T-helper 1 cell (primary cell): ENCODE results near the gene MATN1.
"Not testable (repeated sequence)": the region's sequence is repeated elsewhere in the genome, so short reads cannot be mapped to it uniquely, and the experiment has no call there.

Experiments used
- DNase-seq, 5 donors: peaks; one replicate each; pipeline ENCODE4 v3.0.0-alpha.2; 2012 to 2020
- total RNA-seq, 4 donors: gene quantifications; one replicate each; lab custom pipeline; 2026; lab: John Stamatoyannopoulos, UW

Gene MATN1, protein sequence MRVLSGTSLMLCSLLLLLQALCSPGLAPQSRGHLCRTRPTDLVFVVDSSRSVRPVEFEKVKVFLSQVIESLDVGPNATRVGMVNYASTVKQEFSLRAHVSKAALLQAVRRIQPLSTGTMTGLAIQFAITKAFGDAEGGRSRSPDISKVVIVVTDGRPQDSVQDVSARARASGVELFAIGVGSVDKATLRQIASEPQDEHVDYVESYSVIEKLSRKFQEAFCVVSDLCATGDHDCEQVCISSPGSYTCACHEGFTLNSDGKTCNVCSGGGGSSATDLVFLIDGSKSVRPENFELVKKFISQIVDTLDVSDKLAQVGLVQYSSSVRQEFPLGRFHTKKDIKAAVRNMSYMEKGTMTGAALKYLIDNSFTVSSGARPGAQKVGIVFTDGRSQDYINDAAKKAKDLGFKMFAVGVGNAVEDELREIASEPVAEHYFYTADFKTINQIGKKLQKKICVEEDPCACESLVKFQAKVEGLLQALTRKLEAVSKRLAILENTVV
- 2.2 to 5.9 (median 3.7) reads per million in 4 donors for total RNA-seq

DNA sequence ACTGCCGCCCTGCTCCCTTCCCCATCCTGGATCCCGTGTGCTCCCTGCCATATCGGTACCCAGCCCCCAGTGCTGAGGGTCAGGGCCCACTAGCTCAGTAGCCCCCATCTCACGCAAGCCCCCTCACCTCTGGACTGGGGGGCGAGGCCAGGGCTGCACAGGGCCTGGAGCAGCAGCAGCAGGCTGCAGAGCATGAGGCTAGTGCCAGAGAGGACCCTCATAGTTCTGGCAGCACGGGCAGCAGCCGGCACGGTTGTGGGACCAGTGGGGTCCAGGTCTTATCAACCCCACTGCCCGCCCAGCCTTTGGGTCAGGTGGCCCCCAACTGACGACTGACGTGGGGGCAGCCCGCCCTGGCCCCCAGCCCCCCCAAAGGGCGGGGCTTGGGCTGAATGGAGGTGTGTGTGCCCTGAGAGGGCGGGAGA is at the start of gene MATN1:
MATN1 (minus strand) TSS at position 255 of the 425 bp plus-strand sequence; CDS start at position 221, 34 bp downstream.
- DNase-seq, result no peak

GRCh38 chr1:30771005-30771404 is 47.6 kb upstream of the MATN1 start:
- DNase-seq, result no peak

DNA sequence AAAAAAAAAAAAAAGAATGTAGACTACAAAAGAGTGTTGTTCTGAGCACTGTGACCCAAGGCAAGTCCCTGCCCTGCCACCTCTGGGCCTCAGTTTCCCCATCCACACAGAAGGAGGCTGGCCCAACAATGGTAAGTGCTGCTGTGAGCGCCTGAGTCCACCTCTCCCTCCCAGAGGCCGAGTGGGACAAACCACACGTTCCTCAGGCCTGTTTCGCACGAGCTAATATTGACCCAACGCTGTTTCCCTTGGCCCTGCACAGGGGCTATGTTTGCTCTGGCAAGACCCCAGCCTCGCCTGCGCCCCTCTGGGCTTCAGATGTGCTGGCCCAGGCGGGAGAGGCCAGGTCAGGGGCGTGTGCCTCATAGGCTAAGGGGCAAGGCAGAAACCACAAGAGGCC is 46.8 kb upstream of the MATN1 start:
- no peak for DNase-seq

DNA sequence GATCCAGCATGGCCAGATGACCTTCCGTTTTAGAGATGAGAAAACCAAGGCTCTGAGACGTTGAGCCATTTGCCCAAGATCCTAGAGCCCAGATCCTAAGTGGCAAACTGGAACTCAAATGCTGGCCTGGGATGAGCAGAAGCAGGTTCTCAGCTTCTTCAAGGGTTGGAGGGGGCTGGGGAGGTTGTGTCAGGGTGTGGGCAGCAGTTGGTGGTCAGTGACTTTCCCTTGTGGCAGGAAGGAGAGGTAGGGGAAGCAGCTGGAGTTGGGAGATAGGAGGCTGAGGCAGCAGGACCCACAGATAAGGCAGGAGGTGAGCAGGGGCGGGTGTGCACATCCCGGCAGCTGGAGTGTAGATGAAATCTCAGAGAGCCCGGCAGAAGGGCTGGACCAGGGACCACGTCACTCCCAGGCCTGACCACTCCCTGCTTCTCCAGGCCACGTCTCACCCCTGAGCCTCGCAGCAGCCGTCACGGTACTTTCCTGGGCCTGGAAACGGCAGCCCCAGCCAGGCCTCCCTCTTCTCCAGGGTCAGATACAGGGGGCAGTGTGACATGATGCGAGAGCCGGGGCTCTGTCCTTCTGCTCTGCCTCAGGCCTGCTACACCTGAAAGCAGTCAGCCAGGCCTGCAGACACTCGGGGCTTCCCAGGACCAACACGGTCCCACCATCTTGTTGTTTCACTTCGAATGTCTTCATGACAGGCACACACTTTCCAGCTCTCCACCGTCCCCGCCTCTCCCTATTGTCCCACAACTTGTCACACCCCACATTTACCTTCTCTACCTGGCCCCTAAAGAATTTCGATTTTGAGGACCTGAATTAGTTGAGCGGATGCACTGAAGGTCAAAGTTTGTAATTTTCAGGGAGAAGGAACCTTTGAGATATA is 45.7 kb upstream of the MATN1 start:
- DNase-seq, result no peak

- no peak for DNase-seq
Measured at GRCh38 chr1:30768159-30768829, 44.9 kb upstream of the MATN1 start.

DNA sequence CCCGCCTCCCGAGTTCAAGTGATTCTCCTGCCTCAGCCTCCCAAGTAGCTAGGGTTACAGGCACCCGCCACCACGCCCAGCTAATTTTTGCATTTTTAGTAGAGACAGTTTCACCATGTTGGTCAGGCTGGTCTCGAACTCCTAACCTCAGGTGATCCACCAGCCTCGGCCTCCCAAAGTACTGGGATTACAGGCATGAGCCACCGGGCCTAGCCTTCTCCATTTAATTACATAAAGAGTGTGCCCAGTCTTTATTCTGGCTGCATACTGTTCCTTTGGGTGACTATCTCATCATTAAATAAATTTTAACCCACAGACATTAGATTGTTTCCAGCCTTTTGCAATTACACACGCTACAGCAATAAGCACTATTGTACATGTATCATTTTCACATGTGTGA is 43.6 kb upstream of the MATN1 start:
- not testable (repeated sequence) for DNase-seq

DNA sequence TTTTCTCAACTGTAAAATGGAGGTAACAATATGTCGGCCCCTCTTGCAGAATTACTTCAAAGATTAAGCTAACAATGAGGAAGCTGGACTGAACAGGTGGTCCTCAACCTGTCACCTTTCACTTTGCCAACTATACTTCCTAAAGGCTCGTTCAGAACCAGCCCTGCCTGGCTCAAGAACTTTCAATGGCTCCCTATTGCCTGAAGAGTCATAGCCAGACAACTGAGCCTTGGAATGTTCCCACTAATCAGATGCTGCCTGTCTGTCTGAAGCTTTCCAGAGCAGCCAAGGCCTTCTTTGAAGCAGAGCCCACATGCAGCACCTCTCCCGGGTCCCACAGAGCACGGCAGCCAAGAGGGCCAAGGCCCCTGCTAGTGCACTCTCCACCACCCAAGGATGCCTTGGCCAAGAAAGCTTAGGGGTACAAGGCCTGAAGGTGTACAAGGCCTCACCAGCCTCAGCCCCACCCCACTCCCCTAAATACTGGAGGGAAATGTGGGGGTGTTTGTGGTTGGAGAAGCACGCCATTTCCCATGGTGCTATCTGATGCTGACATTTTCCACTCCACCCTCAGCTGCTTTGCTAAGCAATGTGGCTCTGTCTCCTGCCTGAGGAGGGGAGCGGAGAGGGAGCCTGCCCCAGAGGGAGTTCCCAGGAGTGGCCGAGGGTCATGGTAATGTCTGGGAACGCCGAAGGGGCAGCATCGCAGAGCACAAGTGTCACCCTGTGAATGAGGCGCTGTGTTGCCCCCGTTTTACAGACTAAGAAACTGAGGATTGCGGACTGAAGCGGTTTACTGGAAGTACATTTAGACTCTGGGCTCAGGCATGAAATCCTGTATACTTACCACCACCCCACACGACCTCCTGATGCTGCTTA is 42.4 kb upstream of the MATN1 start:
- no peak for DNase-seq

GRCh38 chr1:30764939-30765555 is 41.7 kb upstream of the MATN1 start:
- no peak for DNase-seq

GRCh38 chr1:30764396-30764795 is 41.0 kb upstream of the MATN1 start:
- DNase-seq, result no peak

DNA sequence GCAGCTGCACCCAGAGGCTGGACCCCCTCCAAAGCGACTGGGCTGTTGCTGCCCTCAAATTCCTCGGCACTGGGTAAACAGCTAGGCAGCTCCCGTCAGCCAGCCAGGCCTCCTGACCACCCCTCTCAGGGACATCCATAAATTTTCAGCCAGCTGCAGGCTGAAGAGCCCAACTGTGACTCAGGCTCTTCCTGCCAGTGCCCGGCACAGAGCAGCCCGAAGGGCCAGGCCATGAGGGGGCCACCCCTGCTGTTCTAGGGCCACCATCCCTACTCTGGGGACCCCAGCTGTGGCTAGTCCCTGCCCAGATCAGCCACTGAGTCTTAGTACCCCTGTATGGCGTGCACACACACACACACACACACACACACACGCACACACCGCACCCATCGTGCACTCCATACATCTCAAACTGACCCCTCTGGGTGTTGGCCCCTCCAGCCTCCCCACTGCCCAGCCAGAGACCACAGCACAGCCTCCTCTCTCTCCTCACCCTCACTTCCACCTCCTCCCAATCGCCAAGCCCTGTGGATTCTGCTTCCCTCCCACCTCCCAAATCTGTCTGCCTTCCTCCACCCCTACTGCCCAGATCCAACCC is 40.4 kb upstream of the MATN1 start:
- no peak for DNase-seq

GRCh38 chr1:30762930-30763650 is 39.7 kb upstream of the MATN1 start:
- DNase-seq, result no peak

GRCh38 chr1:30762152-30762929 is 39.0 kb upstream of the MATN1 start:
- DNase-seq, result no peak

- DNase-seq, result no peak
Measured at GRCh38 chr1:30761381-30762151, 38.2 kb upstream of the MATN1 start.

DNA sequence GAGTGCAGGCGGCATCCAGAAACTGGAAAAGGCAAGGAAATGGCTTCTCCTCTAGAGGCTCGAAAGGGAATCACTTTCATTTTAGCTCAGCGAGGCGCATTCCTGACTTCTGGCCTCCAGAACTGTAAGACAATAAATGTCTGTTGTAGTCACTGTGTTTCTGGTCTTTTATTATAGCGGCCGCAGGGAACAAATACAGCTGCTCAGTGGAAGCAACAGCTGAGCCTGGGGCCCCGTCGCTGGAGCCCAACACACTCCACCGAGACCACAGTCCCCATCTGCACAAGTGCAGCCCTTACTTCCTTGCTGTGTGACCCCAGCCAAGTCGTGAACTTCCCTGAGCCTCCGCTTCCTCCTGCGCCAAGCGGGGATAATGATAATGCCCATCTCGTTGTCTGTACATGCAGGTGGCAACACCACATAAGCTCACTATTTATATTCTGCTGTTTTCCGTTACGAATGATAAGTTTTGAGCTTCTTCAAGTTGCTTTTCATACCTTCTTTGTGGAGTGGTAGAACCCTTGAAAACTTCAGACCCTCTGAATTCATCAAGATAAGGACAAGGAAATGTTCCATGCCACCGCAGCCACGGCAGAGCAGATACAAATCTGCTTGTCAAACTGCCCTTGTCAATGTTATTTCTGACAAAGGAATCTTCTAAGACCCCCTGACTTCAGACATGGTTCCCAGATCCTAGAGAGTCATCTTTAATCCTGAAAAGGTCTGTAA is 37.4 kb upstream of the MATN1 start:
- no peak for DNase-seq

DNA sequence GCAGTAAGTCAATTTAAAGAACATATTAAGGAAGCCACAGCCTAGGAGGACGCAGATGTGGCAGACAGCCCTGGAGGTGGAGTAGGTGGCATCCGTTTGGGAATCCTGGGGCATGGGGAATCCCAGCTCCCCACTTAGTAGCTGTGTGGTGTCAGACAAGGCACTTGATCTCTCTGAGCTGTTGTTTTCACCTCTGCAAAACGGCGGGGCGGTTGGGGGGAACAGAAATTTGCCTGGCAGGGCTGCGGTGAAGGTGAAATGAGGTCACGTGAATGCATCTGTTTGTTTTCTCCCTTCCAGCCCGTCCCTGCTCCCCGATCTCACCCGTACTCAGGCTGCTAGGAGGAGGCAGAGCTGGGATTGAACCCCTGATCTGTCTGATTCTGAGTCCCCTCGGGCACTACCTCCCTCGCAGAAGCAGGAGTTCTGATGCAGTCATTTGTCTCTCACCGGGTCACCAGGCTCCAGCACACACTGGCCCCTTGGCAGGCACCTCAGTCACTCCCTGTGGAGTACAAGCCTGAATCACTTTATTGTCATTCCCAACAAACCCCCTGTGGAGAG is 36.4 kb upstream of the MATN1 start:
- DNase-seq, result peak; percentile 32 to 66 (median 59)

DNA sequence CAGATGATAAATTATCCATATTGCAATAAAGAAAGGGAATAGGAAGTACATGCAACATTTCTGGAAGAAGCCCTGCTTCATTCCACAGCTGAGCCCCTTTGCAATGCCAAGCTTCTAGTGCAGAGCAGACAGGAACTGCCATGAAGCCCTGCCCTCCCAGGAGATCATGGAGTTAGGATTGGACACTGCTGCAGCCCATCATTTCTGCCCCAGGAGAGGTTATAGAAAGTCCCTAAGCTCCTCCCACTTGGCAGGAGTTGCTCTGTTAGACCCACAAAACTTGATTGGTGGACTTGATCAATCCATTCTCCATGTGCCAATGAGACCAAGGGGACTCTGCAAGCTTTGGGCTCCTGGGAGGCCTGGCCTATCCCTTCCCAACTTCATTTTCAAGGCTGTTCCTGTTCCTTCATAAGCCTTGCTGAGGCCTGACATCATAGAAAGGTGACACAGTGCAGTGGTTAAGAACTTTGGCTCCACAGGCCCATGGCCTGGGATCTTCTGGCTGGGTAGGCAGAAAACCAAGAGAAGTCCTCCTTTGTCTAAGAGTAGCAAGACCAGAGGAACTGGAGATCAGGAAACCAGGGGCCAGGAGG is 35.5 kb upstream of the MATN1 start:
- DNase-seq, result peak in 1 of 5 donors; percentile 51

DNA sequence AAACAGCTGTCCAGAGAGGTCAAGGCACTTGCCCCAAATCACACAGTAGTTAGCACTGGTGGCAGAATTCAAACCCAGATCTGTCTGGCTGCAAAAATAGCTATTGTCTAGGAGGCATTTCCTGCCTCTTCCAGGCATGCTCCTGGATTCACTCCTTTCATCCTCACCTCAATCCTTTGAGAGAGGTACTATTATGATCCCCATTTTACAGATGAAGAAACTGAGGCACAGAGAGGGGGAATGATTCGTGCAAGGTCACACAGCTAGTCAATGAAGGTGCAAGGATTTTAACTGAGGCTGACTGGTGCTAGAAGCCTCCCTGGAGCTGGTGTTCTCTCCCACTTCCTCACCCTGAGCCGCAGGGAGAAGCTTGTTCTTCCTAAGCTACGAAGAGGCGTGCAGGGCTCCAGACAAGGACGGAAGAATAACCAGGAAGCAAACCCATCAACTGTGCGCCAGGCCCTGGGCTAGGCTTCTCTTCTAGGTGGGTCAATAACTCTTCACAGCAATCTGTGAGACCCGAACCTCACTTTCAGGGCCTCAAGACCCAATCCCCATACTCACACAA is 34.8 kb upstream of the MATN1 start:
- no peak for DNase-seq
